ENCODE measurements around the gene FAM43A. TPM values are rescaled to one million over a fixed set of nuclear protein-coding genes. Genes with fewer than 3 reads are reported as not detected.

Gene FAM43A
- polyA plus RNA-seq, 1 donor (not counting 4 experiments of a cell fraction or from before 2014, with no cell fraction given): 1.1 TPM

GRCh38 chr3:194657439-194657838 lies 28.2 kb upstream of the FAM43A start:
- no peak for TF ChIP-seq EZH2 (IDR thresholded peaks at IDR 0.05; ENCODE audit: low read length)
- no peak for TF ChIP-seq CTCF (optimal IDR thresholded peaks at IDR 0.05 in 1 of 3, IDR thresholded peaks at IDR 0.05 in 1 of 3, conservative IDR thresholded peaks at IDR 0.05 in 1 of 3; ENCODE audit: extremely low read depth in 1 of 3, insufficient read depth in 2 of 3, low read length in 3 of 3)
- Histone ChIP-seq H3K9me1 (ENCODE audit: control insufficient read depth, extremely low read depth, insufficient read depth, low read length) (no peaks in the 10 kb centered on the region), H2AFZ (ENCODE audit: control insufficient read depth, low read length) (no peak overlapping the region), H3K4me3 (ENCODE audit: control insufficient read depth in 2 of 3, extremely low read depth in 1 of 3, insufficient read depth in 2 of 3, low read depth in 1 of 3, low read length in 3 of 3) (no peak overlapping the region), H3K79me2 (ENCODE audit: control insufficient read depth, insufficient read depth, low read length) (peaks cover 1% of the 10 kb centered on the region), H4K20me1 (ENCODE audit: control insufficient read depth, extremely low read depth, insufficient read depth, low read length) (no peaks in the 10 kb centered on the region), H3K36me3 (ENCODE audit: control insufficient read depth in 2 of 2, extremely low read depth in 1 of 2, insufficient read depth in 2 of 2, low read length in 2 of 2) (peaks cover 17 to 19% of the 10 kb centered on the region in 2 experiments), H3K27me3 (ENCODE audit: control insufficient read depth, extremely low read depth, insufficient read depth, low read length) (no peaks in the 10 kb centered on the region), H3K4me1 (ENCODE audit: control insufficient read depth, extremely low read depth, insufficient read depth, low read length) (no peaks in the 10 kb centered on the region), H3K27ac (ENCODE audit: control insufficient read depth, insufficient read depth, low read length) (no peak overlapping the region), H3K9ac (ENCODE audit: control insufficient read depth, extremely low read depth, insufficient read depth, low read length) (no peak overlapping the region), H3K9me3 (ENCODE audit: control insufficient read depth, low read depth, low read length) (no peaks in the 10 kb centered on the region), H3K4me2 (ENCODE audit: control insufficient read depth, extremely low read depth, insufficient read depth, low read depth, low read length) (no peak overlapping the region)
- DNase-seq (ENCODE audit: low read depth, low spot score): no peak
- dilution Hi-C loops (cut with MboI; ENCODE audit: extremely low pct_ligation_motif_present, low sequenced_read_pairs): no loop called here
- no peak for FAIRE-seq

- peaks cover 13 to 17% of the 10 kb centered on the region in 2 experiments for H3K36me3 ChIP-seq (ENCODE audit: control insufficient read depth in 2 of 2, extremely low read depth in 1 of 2, insufficient read depth in 2 of 2, low read length in 2 of 2)
- no peak overlapping the region for H2AFZ ChIP-seq (ENCODE audit: control insufficient read depth, low read length)
- no peak overlapping the region for H3K27ac ChIP-seq (ENCODE audit: control insufficient read depth, insufficient read depth, low read length)
- H3K9me1 ChIP-seq (ENCODE audit: control insufficient read depth, extremely low read depth, insufficient read depth, low read length): no peaks in the 10 kb centered on the region
- H3K79me2 ChIP-seq (ENCODE audit: control insufficient read depth, insufficient read depth, low read length): peaks cover 1% of the 10 kb centered on the region
- no peaks in the 10 kb centered on the region for H3K9me3 ChIP-seq (ENCODE audit: control insufficient read depth, low read depth, low read length)
- no peaks in the 10 kb centered on the region for H3K4me1 ChIP-seq (ENCODE audit: control insufficient read depth, extremely low read depth, insufficient read depth, low read length)
- dilution Hi-C loops (cut with MboI; ENCODE audit: extremely low pct_ligation_motif_present, low sequenced_read_pairs): no loop called here
- TF ChIP-seq EZH2 (IDR thresholded peaks at IDR 0.05; ENCODE audit: low read length) (no peak), CTCF (optimal IDR thresholded peaks at IDR 0.05 in 1 of 3, IDR thresholded peaks at IDR 0.05 in 1 of 3, conservative IDR thresholded peaks at IDR 0.05 in 1 of 3; ENCODE audit: extremely low read depth in 1 of 3, insufficient read depth in 2 of 3, low read length in 3 of 3) (no peak)
- no peak overlapping the region for H3K4me2 ChIP-seq (ENCODE audit: control insufficient read depth, extremely low read depth, insufficient read depth, low read depth, low read length)
- no peak for DNase-seq (ENCODE audit: low read depth, low spot score)
- no peak overlapping the region for H3K9ac ChIP-seq (ENCODE audit: control insufficient read depth, extremely low read depth, insufficient read depth, low read length)
- no peak for FAIRE-seq
- no peaks in the 10 kb centered on the region for H3K27me3 ChIP-seq (ENCODE audit: control insufficient read depth, extremely low read depth, insufficient read depth, low read length)
- no peak overlapping the region for H3K4me3 ChIP-seq (ENCODE audit: control insufficient read depth in 2 of 3, extremely low read depth in 1 of 3, insufficient read depth in 2 of 3, low read depth in 1 of 3, low read length in 3 of 3)
- H4K20me1 ChIP-seq (ENCODE audit: control insufficient read depth, extremely low read depth, insufficient read depth, low read length): no peaks in the 10 kb centered on the region
Observed at GRCh38 chr3:194658477-194659242, 27.0 kb upstream of the FAM43A start.

Measured in keratinocyte (primary cell).